IPS-20b (cell line): Measurements from ENCODE around the gene NAALAD2.
"Not testable (repeated sequence)": the region's sequence is repeated elsewhere in the genome, so short reads cannot be mapped to it uniquely, and the experiment has no call there.

Experiments used
- H3K27ac ChIP-seq: one replicate; pipeline ENCODE4 v1.5.1; 2013; ENCODE audit warnings: low read length
- H3K27me3 ChIP-seq: 2 replicates; pipeline ENCODE4 v1.6.1; 2013; ENCODE audit warnings: mild to moderate bottlenecking, low read length, inconsistent platforms; ENCODE audit not compliant: insufficient read depth
- H3K36me3 ChIP-seq: 2 replicates; pipeline ENCODE4 v1.6.1; 2013; ENCODE audit warnings: low read depth, mild to moderate bottlenecking, inconsistent platforms, low read length, moderate library complexity; ENCODE audit not compliant: insufficient read depth
- H3K4me1 ChIP-seq: 2 replicates; pipeline ENCODE4 v1.6.1; 2013; ENCODE audit warnings: mild to moderate bottlenecking, control low read depth, inconsistent platforms, low read length, moderate library complexity; ENCODE audit not compliant: insufficient read depth
- H3K4me3 ChIP-seq: 2 replicates; pipeline ENCODE4 v1.5.1; 2013; ENCODE audit warnings: mild to moderate bottlenecking, low read length, inconsistent platforms
- H3K9ac ChIP-seq: 2 replicates; pipeline ENCODE4 v1.6.1; 2013; ENCODE audit warnings: low read depth, mild to moderate bottlenecking, inconsistent platforms, low read length, moderate library complexity
- H3K9me3 ChIP-seq: 2 replicates; pipeline ENCODE4 v1.6.1; 2013; ENCODE audit warnings: mild to moderate bottlenecking, low read depth, low read length, inconsistent platforms; ENCODE audit not compliant: insufficient read depth

The NAALAD2 gene

GRCh38 chr11:90222459-90223247 is 88.2 kb downstream of the NAALAD2 start, which contains the start of gene CHORDC1:
Gene CHORDC1 (minus strand): TSS chr11:90223049. CDS start chr11:90222954, 95 bp downstream.
- peak within 1 kb of the TSS; percentile 91 for H3K9ac ChIP-seq
- H3K9me3 ChIP-seq = no peaks in the 10 kb centered on the region
- H3K4me1 ChIP-seq = peaks cover 12% of the 10 kb centered on the region
- peak within 1 kb of the TSS; percentile 43 for H3K27ac ChIP-seq
- H3K27me3 ChIP-seq = no peaks in the 10 kb centered on the region
- no peaks in the 10 kb centered on the region for H3K36me3 ChIP-seq
- H3K4me3 ChIP-seq = peak within 1 kb of the TSS; percentile 98

GRCh38 chr11:90223248-90223585 is 88.8 kb downstream of the NAALAD2 start:
- no peaks in the 10 kb centered on the region for H3K36me3 ChIP-seq
- H3K4me1 ChIP-seq = peaks cover 12% of the 10 kb centered on the region
- no peaks in the 10 kb centered on the region for H3K27me3 ChIP-seq
- H3K9me3 ChIP-seq = no peaks in the 10 kb centered on the region
- H3K9ac ChIP-seq = peak overlapping the region; percentile 91; the same call in 1 of the 2 replicates
- peak overlapping the region; percentile 43 for H3K27ac ChIP-seq
- H3K4me3 ChIP-seq = peak overlapping the region; percentile 98

GRCh38 chr11:90228056-90228455 is 93.6 kb downstream of the NAALAD2 start:
- no peaks in the 10 kb centered on the region for H3K36me3 ChIP-seq
- H3K9me3 ChIP-seq = no peaks in the 10 kb centered on the region
- H3K4me1 ChIP-seq = no peaks in the 10 kb centered on the region
- H3K9ac ChIP-seq = no peak overlapping the region
- H3K27me3 ChIP-seq = no peaks in the 10 kb centered on the region
- H3K27ac ChIP-seq = no peak overlapping the region
- H3K4me3 ChIP-seq = no peak overlapping the region

GRCh38 chr11:90229791-90230190 is 95.3 kb downstream of the NAALAD2 start:
- no peaks in the 10 kb centered on the region for H3K27me3 ChIP-seq

GRCh38 chr11:90234977-90235376 is 100.5 kb downstream of the NAALAD2 start:
- Histone ChIP-seq H3K9ac (no peak overlapping the region), H3K36me3 (no peaks in the 10 kb centered on the region), H3K27ac (no peak overlapping the region), H3K9me3 (no peaks in the 10 kb centered on the region), H3K4me1 (no peaks in the 10 kb centered on the region), H3K4me3 (no peak overlapping the region), H3K27me3 (no peaks in the 10 kb centered on the region)

More at GRCh38 chr11:90229791-90230190, 95.3 kb downstream of the NAALAD2 start:
- Histone ChIP-seq H3K9ac (no peak overlapping the region), H3K36me3 (no peaks in the 10 kb centered on the region), H3K9me3 (no peaks in the 10 kb centered on the region), H3K27ac (no peak overlapping the region), H3K4me1 (no peaks in the 10 kb centered on the region), H3K4me3 (no peak overlapping the region)

GRCh38 chr11:90235526-90235925 is 101.1 kb downstream of the NAALAD2 start:
- no peak overlapping the region for H3K4me3 ChIP-seq
- H3K36me3 ChIP-seq = no peaks in the 10 kb centered on the region
- H3K9me3 ChIP-seq = no peaks in the 10 kb centered on the region
- H3K27me3 ChIP-seq = no peaks in the 10 kb centered on the region
- H3K27ac ChIP-seq = no peak overlapping the region
- H3K9ac ChIP-seq = no peak overlapping the region
- no peaks in the 10 kb centered on the region for H3K4me1 ChIP-seq

GRCh38 chr11:90237004-90237403 is 102.5 kb downstream of the NAALAD2 start:
- no peaks in the 10 kb centered on the region; the same call in 1 of the 2 replicates for H3K4me1 ChIP-seq

GRCh38 chr11:90239967-90240636 is 105.6 kb downstream of the NAALAD2 start:
- H3K9me3 ChIP-seq, H3K36me3 ChIP-seq, H3K27ac ChIP-seq, H3K27me3 ChIP-seq, H3K4me3 ChIP-seq: not testable (repeated sequence)
- Histone ChIP-seq H3K9ac (0 out of 2 replicates have a peak overlapping the region, but pooled peaks have one; percentile 10), H3K4me1 (peaks cover 13% of the 10 kb centered on the region; the same call in 1 of the 2 replicates)

More at GRCh38 chr11:90237004-90237403, 102.5 kb downstream of the NAALAD2 start:
- Histone ChIP-seq H3K9ac (no peak overlapping the region), H3K36me3 (no peaks in the 10 kb centered on the region), H3K27me3 (no peaks in the 10 kb centered on the region), H3K4me3 (no peak overlapping the region), H3K27ac (no peak overlapping the region), H3K9me3 (no peaks in the 10 kb centered on the region)

GRCh38 chr11:90241414-90241813 is 107.0 kb downstream of the NAALAD2 start:
- no peaks in the 10 kb centered on the region for H3K36me3 ChIP-seq
- no peaks in the 10 kb centered on the region for H3K27me3 ChIP-seq
- no peak overlapping the region for H3K27ac ChIP-seq
- no peak overlapping the region for H3K4me3 ChIP-seq
- H3K4me1 ChIP-seq = peaks cover 13% of the 10 kb centered on the region; the same call in 1 of the 2 replicates
- no peak overlapping the region for H3K9ac ChIP-seq
- H3K9me3 ChIP-seq = no peaks in the 10 kb centered on the region
